OCI-LY7 (cell line): ENCODE results near the gene ITIH1. TPM values are rescaled to one million over a fixed set of nuclear protein-coding genes. Genes with fewer than 3 reads are reported as not detected.

Experiments
- BruUV-seq: library from RNA; stranded (reverse); fragments of 400-500 nt; replicated peaks from 2 replicates; lab custom pipeline; 2021; lab: Mats Ljungman, UMichigan
- CTCF ChIA-PET: fragments of 300-600 bp; sonication (Branson Sonifier 250); formaldehyde crosslinking; loops from one replicate; lab custom pipeline; 2022; ENCODE audit warnings: antibody characterized with exemption; ENCODE audit not compliant: unreplicated experiment; lab: Charles Lee
- POLR2A ChIA-PET: fragments of 300-600 bp; sonication (Branson Sonifier 250); formaldehyde crosslinking; loops from one replicate; lab custom pipeline; 2022; ENCODE audit warnings: antibody characterized with exemption; lab: Charles Lee
- DNase-seq: peaks from one replicate; pipeline ENCODE4 v3.0.0-alpha.2; 2015; ENCODE audit warnings: low spot score
- H2AFZ ChIP-seq: fragments of 200-600 bp; sonication (generic), shearing (Covaris generic); 2 replicates; pipeline ENCODE4 v1.6.1; 2014; ENCODE audit warnings: mild to moderate bottlenecking, antibody characterized with exemption, low read length, moderate library complexity
- H3K27ac ChIP-seq: fragments of 200-600 bp; sonication (generic); 2 replicates; pipeline ENCODE4 v1.5.1; 2014; ENCODE audit warnings: mixed run types, low read depth, mild to moderate bottlenecking, moderate library complexity, low read length, inconsistent platforms; ENCODE audit not compliant: poor library complexity, severe bottlenecking
- H3K36me3 ChIP-seq: fragments of 200-600 bp; sonication (generic); 2 replicates; pipeline ENCODE4 v1.6.1; 2014; ENCODE audit warnings: mild to moderate bottlenecking, antibody characterized with exemption, low read length, moderate library complexity, mixed read lengths; ENCODE audit not compliant: insufficient read depth
- H3K4me1 ChIP-seq: fragments of 200-600 bp; sonication (generic); 2 replicates; pipeline ENCODE4 v1.5.1; 2014; ENCODE audit warnings: mild to moderate bottlenecking, low read length; ENCODE audit not compliant: insufficient read depth, poor library complexity, severe bottlenecking
- H3K4me2 ChIP-seq: fragments of 200-600 bp; sonication (generic); 2 replicates; pipeline ENCODE4 v1.6.1; 2014; ENCODE audit warnings: mild to moderate bottlenecking, low read length
- H3K4me3 ChIP-seq: fragments of 200-600 bp; sonication (generic); 2 replicates; pipeline ENCODE4 v1.5.1; 2014; ENCODE audit warnings: mild to moderate bottlenecking, low read depth, low read length; ENCODE audit not compliant: poor library complexity, severe bottlenecking
- H3K79me2 ChIP-seq: fragments of 200-600 bp; sonication (generic); 2 replicates; pipeline ENCODE4 v1.6.1; 2016; ENCODE audit warnings: low read depth, mild to moderate bottlenecking, low read length, moderate library complexity, mixed read lengths; ENCODE audit not compliant: insufficient read depth
- H3K9me2 ChIP-seq: fragments of 200-600 bp; sonication (generic); 2 replicates; pipeline ENCODE4 v1.6.1; 2016; ENCODE audit warnings: mild to moderate bottlenecking, low read length, mixed read lengths; ENCODE audit not compliant: insufficient read depth
- H3K9me3 ChIP-seq: fragments of 200-600 bp; sonication (generic); 2 replicates; pipeline ENCODE4 v1.6.1; 2014; ENCODE audit warnings: mild to moderate bottlenecking, mixed run types, low read length, mixed read lengths
- H4K20me1 ChIP-seq: fragments of 200-600 bp; sonication (generic); 2 replicates; pipeline ENCODE4 v1.6.1; 2014; ENCODE audit warnings: mild to moderate bottlenecking, antibody characterized with exemption, low read length, moderate library complexity, mixed read lengths; ENCODE audit not compliant: insufficient read depth
- CTCF ChIP-seq: fragments of 200-600 bp; sonication (generic); conservative IDR thresholded peaks from 2 replicates; pipeline ENCODE4 v1.5.1; 2014; ENCODE audit warnings: mild to moderate bottlenecking, antibody characterized with exemption, low read length, moderate library complexity, mixed read lengths
- EZH2phosphoT487 ChIP-seq: fragments of 200-600 bp; sonication (generic); IDR thresholded peaks from 2 replicates; pipeline ENCODE4 v1.6.1; 2018; ENCODE audit warnings: low read depth, borderline replicate concordance, mild to moderate bottlenecking, mixed run types, antibody characterized with exemption, low read length, moderate library complexity, mixed read lengths
- intact Hi-C: fragments of 100-400 bp; cut with micrococcal nuclease; formaldehyde crosslinking; loops from one replicate; pipeline ENCODE4 v1.10.0; 2022; ENCODE audit not compliant: unreplicated experiment
- total RNA-seq, 2 experiments: library from RNA; depleted of rRNA in 1 of 2; stranded (reverse); fragments of >200 nt in 1 of 2; shearing (Covaris generic) in 1 of 2; gene quantifications; 2 replicates each; pipeline ENCODE4 v1.2.3, GENCODE V29; 2014 to 2022

ITIH1 gene
- total RNA-seq, 2 experiments from 2014 or later, result not detected

GRCh38 chr3:52786330-52787215 lies 9.2 kb downstream of the ITIH1 start:
- no peak overlapping the region for H3K27ac ChIP-seq
- intact Hi-C loops, result no loop called here
- H3K9me3 ChIP-seq, result no peaks in the 10 kb centered on the region
- no peaks in the 10 kb centered on the region for H3K9me2 ChIP-seq
- H3K4me3 ChIP-seq, result no peak overlapping the region
- no peak for DNase-seq
- TF ChIP-seq EZH2phosphoT487 (no peak), CTCF (no peak)
- H3K4me1 ChIP-seq, result no peaks in the 10 kb centered on the region
- H3K4me2 ChIP-seq, result no peak overlapping the region
- BruUV-seq, result no TSS peak
- POLR2A ChIA-PET, result no interaction called here
- H4K20me1 ChIP-seq, result no peaks in the 10 kb centered on the region
- CTCF ChIA-PET, result no interaction called here
- no peaks in the 10 kb centered on the region for H3K36me3 ChIP-seq
- no peaks in the 10 kb centered on the region for H3K79me2 ChIP-seq
- H2AFZ ChIP-seq, result no peak overlapping the region

- ChIA-PET POLR2A (interaction anchor here (0.6 to 1.0 kb wide), 2 partner anchors 69 to 528 kb away, joined by 4 to 5 read pairs; no protein-coding TSS in a partner anchor), CTCF (no interaction called here)
- Histone ChIP-seq H3K9me2 (no peaks in the 10 kb centered on the region), H2AFZ (no peak overlapping the region), H3K4me1 (no peaks in the 10 kb centered on the region), H3K4me3 (no peak overlapping the region), H3K4me2 (no peak overlapping the region), H3K36me3 (no peaks in the 10 kb centered on the region), H3K9me3 (no peaks in the 10 kb centered on the region), H4K20me1 (no peaks in the 10 kb centered on the region), H3K79me2 (no peaks in the 10 kb centered on the region), H3K27ac (no peak overlapping the region)
- intact Hi-C loops, result no loop called here
- no TSS peak for BruUV-seq
- DNase-seq, result no peak
- TF ChIP-seq EZH2phosphoT487 (no peak), CTCF (no peak)
These were observed 9.8 kb downstream of the ITIH1 start for GRCh38 chr3:52787246-52787645.
